Left lung (tissue), 10 donors: Measurements from ENCODE around the gene EIF2B2. TPM values are rescaled to one million over a fixed set of nuclear protein-coding genes. Genes with fewer than 3 reads are reported as not detected.

ENCODE experiments used
- ATAC-seq: fragments of 200-7000 bp; cut with Tn5 transposase; one replicate; pipeline ENCODE4 v1.9.1; 2020; ENCODE audit warnings: moderate library complexity
- DNase-seq, 4 donors: peaks; one replicate each; pipeline ENCODE4 v3.0.0-alpha.2; 2013 to 2020
- H3K27ac ChIP-seq, 2 donors: fragments of 200-600 bp; sonication (generic) in 1 of 2; one replicate each; pipeline versions ENCODE4 v1.5.0 to v1.8.0; 2020 to 2021
- H3K27me3 ChIP-seq, 2 donors: fragments of 200-600 bp; sonication (generic) in 1 of 2; one replicate each; pipeline versions ENCODE4 v1.5.0 to v1.8.0; 2020 to 2021
- H3K36me3 ChIP-seq, 2 donors: fragments of 200-600 bp; sonication (generic) in 1 of 2; one replicate each; pipeline versions ENCODE4 v1.5.0 to v1.8.0; 2020 to 2021
- H3K4me1 ChIP-seq, 2 donors: fragments of 200-600 bp; one replicate each; pipeline ENCODE4 v1.8.0; 2021
- H3K4me3 ChIP-seq, 2 donors: fragments of 200-600 bp; sonication (generic) in 1 of 2; one replicate each; pipeline versions ENCODE4 v1.5.0 to v1.8.0; 2020 to 2021; ENCODE audit warnings: mild to moderate bottlenecking in 1 of 2
- H3K9me3 ChIP-seq, 2 donors: fragments of 200-600 bp; sonication (generic) in 1 of 2; one replicate each; pipeline versions ENCODE4 v1.5.0 to v1.8.0; 2020 to 2021
- CTCF ChIP-seq, 2 donors: fragments of 200-600 bp; sonication (generic) in 1 of 2; IDR thresholded peaks; one replicate each; pipeline versions ENCODE4 v1.5.0 to v1.8.0; 2021; ENCODE audit warnings: antibody characterized with exemption in 2 of 2
- intact Hi-C, 2 donors: fragments of 100-400 bp; cut with DNase I; formaldehyde crosslinking; loops; one replicate each; pipeline versions ENCODE4 v1.11.2 to v1.14.2; 2022
- polyA plus RNA-seq, 6 donors: library from polyadenylated mRNA; unstranded; fragments of 120-200 nt; gene quantifications; one replicate each; pipeline ENCODE4 v1.2.1, GENCODE V29; 2013; ENCODE audit not compliant: insufficient read length in 6 of 6
- total RNA-seq, 2 donors: library from RNA; stranded (reverse); fragmentation: NEBNext Ultra II Directional; extraction: Animal tissue kit (Norgen Biotek cat#: 25700); gene quantifications; one replicate each; pipeline ENCODE4 v1.2.1, GENCODE V29; 2021
- donor health status: DM: no; HTN: yes; CAD: no.
- donor health status: DM: no; HTN: no; CAD: no.

Gene EIF2B2
- total and polyA plus RNA-seq, 8 donors, result 38.7 to 58.2 (median 46.7) TPM

GRCh38 chr14:75016815-75017214 is 14.1 kb downstream of the EIF2B2 start:
- TF ChIP-seq CTCF (IDR thresholded peaks at IDR 0.05), result no peak
- Histone ChIP-seq H3K4me3 (no peak overlapping the region), H3K4me1 (no peaks in the 10 kb centered on the region), H3K27ac (no peak overlapping the region), H3K9me3 (no peaks in the 10 kb centered on the region), H3K27me3 (no peaks in the 10 kb centered on the region), H3K36me3 (peaks cover 0 to 88% of the 10 kb centered on the region in 2 donors)
- DNase-seq (no peak), ATAC-seq (no peak)
- intact Hi-C loops, result no loop called here

GRCh38 chr14:75018694-75019093 is 16.0 kb downstream of the EIF2B2 start:
- no peaks in the 10 kb centered on the region for H3K9me3 ChIP-seq
- DNase-seq (peak in 1 of 4 donors; percentile 56), ATAC-seq (no peak)
- H3K4me3 ChIP-seq, result no peak overlapping the region
- intact Hi-C loops, result no loop called here
- H3K4me1 ChIP-seq, result no peaks in the 10 kb centered on the region
- H3K36me3 ChIP-seq, result peaks cover 0 to 93% of the 10 kb centered on the region in 2 donors
- TF ChIP-seq CTCF (IDR thresholded peaks at IDR 0.05), result no peak
- no peaks in the 10 kb centered on the region for H3K27me3 ChIP-seq
- no peak overlapping the region for H3K27ac ChIP-seq

- no peak for TF ChIP-seq CTCF (IDR thresholded peaks at IDR 0.05)
- no peaks in the 10 kb centered on the region for H3K27me3 ChIP-seq
These were observed 19.9 kb downstream of the EIF2B2 start for GRCh38 chr14:75022655-75023054.

GRCh38 chr14:75023108-75023507 is 20.4 kb downstream of the EIF2B2 start:
- H3K36me3 ChIP-seq, result peaks cover 0 to 64% of the 10 kb centered on the region in 2 donors
- ATAC-seq, result no peak

More at GRCh38 chr14:75022655-75023054, 19.9 kb downstream of the EIF2B2 start:
- Histone ChIP-seq H3K9me3 (no peaks in the 10 kb centered on the region), H3K4me3 (no peak overlapping the region), H3K4me1 (peaks cover 0 to 10% of the 10 kb centered on the region in 2 donors), H3K27ac (peak overlapping the region in 1 of 2 donors; percentile 23), H3K36me3 (peaks cover 0 to 69% of the 10 kb centered on the region in 2 donors)
- no peak for DNase-seq
- no peak for ATAC-seq
- intact Hi-C loops, result no loop called here

GRCh38 chr14:75025082-75025481 is 22.4 kb downstream of the EIF2B2 start:
- intact Hi-C loops, result no loop called here
- Histone ChIP-seq H3K27me3 (no peaks in the 10 kb centered on the region), H3K27ac (peak overlapping the region in 1 of 2 donors; percentile 51), H3K4me1 (peaks cover 0 to 10% of the 10 kb centered on the region in 2 donors), H3K4me3 (no peak overlapping the region), H3K9me3 (no peaks in the 10 kb centered on the region), H3K36me3 (peaks cover 0 to 64% of the 10 kb centered on the region in 2 donors)
- ATAC-seq, result peak; percentile 26
- no peak for DNase-seq
- no peak for TF ChIP-seq CTCF (IDR thresholded peaks at IDR 0.05)

More at GRCh38 chr14:75023108-75023507, 20.4 kb downstream of the EIF2B2 start:
- no peak for DNase-seq
- Histone ChIP-seq H3K9me3 (no peaks in the 10 kb centered on the region), H3K27me3 (no peaks in the 10 kb centered on the region), H3K4me1 (peaks cover 0 to 10% of the 10 kb centered on the region in 2 donors), H3K4me3 (no peak overlapping the region), H3K27ac (peak overlapping the region in 1 of 2 donors; percentile 23)
- no peak for TF ChIP-seq CTCF (IDR thresholded peaks at IDR 0.05)
- intact Hi-C loops, result no loop called here
